A549 (cell line): ENCODE data around the gene KIFC3.

Source experiments
- MAZ ChIP-seq: fragments of 150-350 bp; IDR thresholded peaks from 2 replicates; pipeline ENCODE4 v1.6.1; 2014; ENCODE audit warnings: antibody characterized with exemption, low read depth, low read length, borderline replicate concordance
- TF ChIP-seq, protein P1 (sequence below): fragments of >200 bp; sonication (Bioruptor Twin); formaldehyde crosslinking; IDR thresholded peaks from 3 replicates; pipeline ENCODE4 v1.5.1; 2016

DNA sequence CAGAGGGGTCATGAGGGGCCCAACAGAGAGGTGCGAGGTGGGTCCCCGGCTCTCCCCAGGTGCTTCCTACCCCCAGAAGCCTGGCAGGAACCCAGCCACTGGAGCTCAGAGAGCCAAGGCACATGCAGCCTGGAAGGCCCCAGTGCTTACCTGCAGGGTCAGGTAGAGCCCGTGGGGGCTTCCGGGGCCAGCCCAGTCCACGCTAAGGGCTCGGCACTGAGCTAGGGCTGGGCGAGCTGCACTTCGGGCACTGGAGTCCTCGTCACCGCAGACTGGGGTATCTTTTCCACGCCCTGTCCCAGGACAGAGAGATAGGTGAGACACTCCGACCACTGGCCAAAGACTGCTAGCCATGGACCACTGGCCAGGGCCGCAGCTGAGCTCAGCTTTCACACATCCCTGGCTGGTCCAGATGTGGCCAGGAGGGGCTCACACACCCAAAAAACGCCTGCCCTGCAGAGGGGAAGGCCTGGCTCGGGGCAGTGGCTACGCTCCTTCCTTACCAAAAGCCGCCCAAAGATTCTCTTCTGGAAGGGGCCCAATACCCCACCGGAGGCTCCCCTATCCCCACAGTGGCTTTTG lies 7.4 kb downstream of the KIFC3 start:
- no peak for TF ChIP-seq MAZ
- TF ChIP-seq, protein P1, sequence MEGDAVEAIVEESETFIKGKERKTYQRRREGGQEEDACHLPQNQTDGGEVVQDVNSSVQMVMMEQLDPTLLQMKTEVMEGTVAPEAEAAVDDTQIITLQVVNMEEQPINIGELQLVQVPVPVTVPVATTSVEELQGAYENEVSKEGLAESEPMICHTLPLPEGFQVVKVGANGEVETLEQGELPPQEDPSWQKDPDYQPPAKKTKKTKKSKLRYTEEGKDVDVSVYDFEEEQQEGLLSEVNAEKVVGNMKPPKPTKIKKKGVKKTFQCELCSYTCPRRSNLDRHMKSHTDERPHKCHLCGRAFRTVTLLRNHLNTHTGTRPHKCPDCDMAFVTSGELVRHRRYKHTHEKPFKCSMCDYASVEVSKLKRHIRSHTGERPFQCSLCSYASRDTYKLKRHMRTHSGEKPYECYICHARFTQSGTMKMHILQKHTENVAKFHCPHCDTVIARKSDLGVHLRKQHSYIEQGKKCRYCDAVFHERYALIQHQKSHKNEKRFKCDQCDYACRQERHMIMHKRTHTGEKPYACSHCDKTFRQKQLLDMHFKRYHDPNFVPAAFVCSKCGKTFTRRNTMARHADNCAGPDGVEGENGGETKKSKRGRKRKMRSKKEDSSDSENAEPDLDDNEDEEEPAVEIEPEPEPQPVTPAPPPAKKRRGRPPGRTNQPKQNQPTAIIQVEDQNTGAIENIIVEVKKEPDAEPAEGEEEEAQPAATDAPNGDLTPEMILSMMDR, result no peak
